H1 (cell line): ENCODE measurements around the gene YOD1. TPM values are rescaled to one million over a fixed set of nuclear protein-coding genes. Genes with fewer than 3 reads are reported as not detected.

Experiments
- CTCF ChIA-PET: fragments of 300-600 bp; sonication (Branson Sonifier 250); formaldehyde crosslinking; loops from one replicate; lab custom pipeline; 2021; ENCODE audit not compliant: partially characterized antibody; lab: Charles Lee
- POLR2A ChIA-PET: fragments of 300-600 bp; sonication (Branson Sonifier 250); formaldehyde crosslinking; loops from one replicate; lab custom pipeline; 2021; ENCODE audit warnings: inconsistent platforms; ENCODE audit not compliant: partially characterized antibody; lab: Charles Lee
- DNase-seq, 2 experiments: peaks; one replicate each; pipeline versions ENCODE4 v3.0.0 to v3.0.0-alpha.2; 2010 to 2022; ENCODE audit warnings: low spot score in 2 of 2, low read depth in 1 of 2, mixed read lengths in 1 of 2
- FAIRE-seq: peaks from 2 replicates; lab custom pipeline; 2011; peaks lifted over from hg19 to GRCh38; lab: Jason Lieb, UNC
- H2AFZ ChIP-seq: 2 replicates; pipeline ENCODE4 v1.8.1; 2012; ENCODE audit warnings: low read length, inconsistent platforms
- H2AK5ac ChIP-seq: 2 replicates; pipeline ENCODE4 v1.6.1; 2013; ENCODE audit warnings: low read depth, low read length
- H2BK120ac ChIP-seq: replicated peaks from 2 replicates; pipeline ENCODE3; 2013; ENCODE audit warnings: low read depth, low read length, inconsistent platforms
- H2BK12ac ChIP-seq: 2 replicates; pipeline ENCODE4 v1.6.1; 2013; ENCODE audit warnings: low read depth, low read length
- H2BK15ac ChIP-seq: 2 replicates; pipeline ENCODE4 v1.6.1; 2013; ENCODE audit warnings: low read length
- H2BK20ac ChIP-seq: 2 replicates; pipeline ENCODE4 v1.6.1; 2013; ENCODE audit warnings: low read length
- H2BK5ac ChIP-seq: 2 replicates; pipeline ENCODE4 v1.6.1; 2013; ENCODE audit warnings: low read depth, low read length
- H3K14ac ChIP-seq: 2 replicates; pipeline ENCODE4 v1.6.1; 2013; ENCODE audit warnings: inconsistent platforms; ENCODE audit not compliant: insufficient read length
- H3K18ac ChIP-seq: 2 replicates; pipeline ENCODE4 v1.6.1; 2013; ENCODE audit warnings: low read length; ENCODE audit errors: extremely low read depth
- H3K23ac ChIP-seq: 2 replicates; pipeline ENCODE4 v1.6.1; 2013; ENCODE audit warnings: inconsistent platforms; ENCODE audit not compliant: insufficient read length
- H3K23me2 ChIP-seq: 2 replicates; pipeline ENCODE4 v1.6.1; 2013; ENCODE audit warnings: low read depth, low read length
- H3K27ac ChIP-seq: 2 replicates; pipeline ENCODE4 v1.6.1; 2011; ENCODE audit warnings: low read depth, low read length, inconsistent platforms
- H3K27me3 ChIP-seq, 4 experiments: replicated peaks in 1 of 4; 1 replicate in 1 of 4; 2 replicates in 3 of 4; pipeline versions ENCODE4 v1.6.1 to v1.8.1; 2011 to 2013; ENCODE audit warnings: low read length in 3 of 4, mild to moderate bottlenecking in 3 of 4, inconsistent platforms in 2 of 4, mixed read lengths in 2 of 4, moderate library complexity in 1 of 4; ENCODE audit not compliant: control insufficient read depth in 3 of 4, insufficient read depth in 3 of 4; ENCODE audit errors: extremely low read depth in 1 of 4
- H3K36me3 ChIP-seq, 4 experiments: 2 replicates each; pipeline versions ENCODE4 v1.6.1 to v1.8.1; 2011 to 2013; ENCODE audit warnings: mild to moderate bottlenecking in 4 of 4, low read length in 3 of 4, moderate library complexity in 2 of 4, control low read depth in 1 of 4, inconsistent platforms in 1 of 4; ENCODE audit not compliant: insufficient read depth in 4 of 4, control insufficient read depth in 2 of 4
- H3K4ac ChIP-seq: replicated peaks from 2 replicates; pipeline ENCODE3; 2013; ENCODE audit warnings: low read length, low read depth, mixed read lengths, inconsistent platforms; ENCODE audit not compliant: insufficient read length
- H3K4me1 ChIP-seq, 4 experiments: replicated peaks in 1 of 4; 1 replicate in 1 of 4; 2 replicates in 3 of 4; pipeline versions ENCODE4 v1.6.1 to v1.8.1; 2011 to 2013; ENCODE audit warnings: low read length in 3 of 4, inconsistent platforms in 2 of 4, mixed read lengths in 1 of 4; ENCODE audit not compliant: insufficient read depth in 4 of 4, control insufficient read depth in 3 of 4
- H3K4me2 ChIP-seq, 2 experiments: 2 replicates each; pipeline versions ENCODE4 v1.6.1 to v1.8.1; 2011 to 2013; ENCODE audit warnings: low read depth in 2 of 2, low read length in 2 of 2, control low read depth in 1 of 2, inconsistent platforms in 1 of 2, mild to moderate bottlenecking in 1 of 2; ENCODE audit not compliant: insufficient read depth in 1 of 2
- H3K4me3 ChIP-seq, 4 experiments: fragments of 200-600, 300-600 bp in 1 of 4; sonication (generic), shearing (Covaris generic), sonication (Bioruptor Twin) in 1 of 4; 2 replicates each; pipeline versions ENCODE4 v1.5.1 to v1.8.1; 2011 to 2016; ENCODE audit warnings: low read length in 4 of 4, low read depth in 3 of 4, control low read depth in 2 of 4, inconsistent platforms in 2 of 4, mild to moderate bottlenecking in 2 of 4, mixed read lengths in 1 of 4, moderate library complexity in 1 of 4; ENCODE audit not compliant: insufficient read depth in 2 of 4; ENCODE audit errors: extremely low read depth in 1 of 4
- H3K56ac ChIP-seq: replicated peaks from 2 replicates; pipeline ENCODE3; 2013; ENCODE audit warnings: low read depth, mild to moderate bottlenecking, mixed read lengths, low read length, inconsistent platforms; ENCODE audit not compliant: insufficient read length
- H3K79me1 ChIP-seq: 2 replicates; pipeline ENCODE4 v1.6.1; 2013; ENCODE audit warnings: low read depth, low read length, control low read depth
- H3K79me2 ChIP-seq, 2 experiments: 2 replicates each; pipeline versions ENCODE4 v1.6.1 to v1.8.1; 2012 to 2013; ENCODE audit warnings: low read length in 2 of 2, mild to moderate bottlenecking in 2 of 2, inconsistent platforms in 1 of 2; ENCODE audit not compliant: insufficient read depth in 2 of 2, control insufficient read depth in 1 of 2
- H3K9ac ChIP-seq, 4 experiments: replicated peaks in 1 of 4; 1 replicate in 1 of 4; 2 replicates in 3 of 4; pipeline versions ENCODE4 v1.6.1 to v1.8.1; 2011 to 2013; ENCODE audit warnings: low read depth in 3 of 4, low read length in 3 of 4, control low read depth in 2 of 4, mild to moderate bottlenecking in 2 of 4, moderate library complexity in 2 of 4, inconsistent platforms in 1 of 4; ENCODE audit errors: extremely low read depth in 1 of 4
- H3K9me3 ChIP-seq, 2 experiments: 2 replicates each; pipeline versions ENCODE4 v1.6.1 to v1.8.1; 2012 to 2013; ENCODE audit warnings: mild to moderate bottlenecking in 2 of 2, moderate library complexity in 2 of 2, control low read depth in 1 of 2, inconsistent platforms in 1 of 2, low read depth in 1 of 2, low read length in 1 of 2, mixed read lengths in 1 of 2; ENCODE audit not compliant: insufficient read depth in 2 of 2
- H4K20me1 ChIP-seq, 2 experiments: replicated peaks in 1 of 2; 2 replicates each; pipeline versions ENCODE3 to v1.8.1; 2011 to 2013; ENCODE audit warnings: inconsistent platforms in 2 of 2, low read length in 2 of 2, mild to moderate bottlenecking in 1 of 2; ENCODE audit not compliant: insufficient read depth in 2 of 2, control insufficient read depth in 1 of 2
- H4K5ac ChIP-seq: 2 replicates; pipeline ENCODE4 v1.6.1; 2013; ENCODE audit warnings: low read length, low read depth, mixed read lengths, inconsistent platforms; ENCODE audit not compliant: insufficient read length
- H4K8ac ChIP-seq: 2 replicates; pipeline ENCODE4 v1.8.0; 2013; ENCODE audit warnings: mild to moderate bottlenecking, moderate library complexity, low read length, inconsistent platforms; ENCODE audit not compliant: insufficient read depth; ENCODE audit errors: extremely low read depth
- H4K91ac ChIP-seq: replicated peaks from 2 replicates; pipeline ENCODE3; 2013; ENCODE audit warnings: low read length, mixed read lengths, inconsistent platforms; ENCODE audit not compliant: insufficient read length
- CHD2 ChIP-seq: IDR thresholded peaks from 2 replicates; pipeline ENCODE4 v1.6.1; 2012; ENCODE audit warnings: low read length, improper control_type of control experiment
- CREB1 ChIP-seq: IDR thresholded peaks from 2 replicates; pipeline ENCODE4 v1.6.1; 2012; ENCODE audit warnings: inconsistent platforms
- EZH2 ChIP-seq: fragments of 200-600 bp; sonication (generic); IDR thresholded peaks from 2 replicates; pipeline ENCODE4 v1.7.1; 2012; ENCODE audit warnings: low read depth, mild to moderate bottlenecking, moderate library complexity, low read length, inconsistent platforms; ENCODE audit not compliant: severe bottlenecking
- HDAC6 ChIP-seq: IDR thresholded peaks from one replicate; pipeline ENCODE4 v1.7.1; 2012; ENCODE audit warnings: low read depth, mild to moderate bottlenecking, inconsistent platforms, low read length, moderate library complexity
- MAFK ChIP-seq: IDR thresholded peaks from 2 replicates; pipeline ENCODE4 v1.6.1; 2012; ENCODE audit warnings: low read depth, mild to moderate bottlenecking, improper control_type of control experiment, low read length
- MAX ChIP-seq: IDR thresholded peaks from 2 replicates; pipeline ENCODE4 v1.6.1; 2012; ENCODE audit warnings: inconsistent platforms
- PHF8 ChIP-seq: fragments of 200-600 bp; sonication (generic); conservative IDR thresholded peaks from 2 replicates; pipeline ENCODE4 v1.7.1; 2012; ENCODE audit warnings: low read depth, mild to moderate bottlenecking, inconsistent platforms, low read length, moderate library complexity
- RNF2 ChIP-seq: fragments of 200-900, 300-1000 bp; sonication (generic); IDR thresholded peaks from 2 replicates; pipeline ENCODE4 v1.7.1; 2016; ENCODE audit warnings: borderline replicate concordance, low read depth, mild to moderate bottlenecking, antibody characterized with exemption, low read length; ENCODE audit not compliant: poor library complexity, severe bottlenecking; ENCODE audit errors: missing control alignments
- SIRT6 ChIP-seq: IDR thresholded peaks from one replicate; pipeline ENCODE4 v1.7.1; 2012; ENCODE audit warnings: low read length, inconsistent platforms
- SIX5 ChIP-seq: IDR thresholded peaks from 2 replicates; pipeline ENCODE4 v1.6.1; 2011; ENCODE audit warnings: mild to moderate bottlenecking, low read depth, low read length
- polyA plus RNA-seq, 7 experiments: library from polyadenylated mRNA; depleted of rRNA in 3 of 7; stranded (reverse) in 5 of 7; unstranded in 2 of 7; fragments of >200 nt in 5 of 7; fragments of 200-250 nt in 2 of 7; gene quantifications; 1 replicate in 5 of 7; 2 replicates in 1 of 7; 4 replicates in 1 of 7; pipeline versions ENCODE4 v1.2.1 to v1.2.3, GENCODE V29; 2011 to 2013; ENCODE audit warnings: missing spikeins in 2 of 7, mixed read lengths in 2 of 7
- total RNA-seq: library from RNA; stranded (reverse); fragmentation: NEBNext Ultra II Directional; extraction: Animal tissue kit (Norgen Biotek cat#: 25700); gene quantifications from 2 replicates; pipeline ENCODE4 v1.2.1, GENCODE V29; 2021

Gene YOD1
- total and polyA plus RNA-seq, 2 of the 8 experiments (the other 6 are each of a cell fraction or from before 2014, with no cell fraction given): 1.9 to 11.8 TPM

GRCh38 chr1:207034998-207035397 is 16.0 kb downstream of the YOD1 start:
- no peak for DNase-seq
- no peak overlapping the region for H3K18ac ChIP-seq
- no peaks in the 10 kb centered on the region for H3K23me2 ChIP-seq
- H3K79me2 ChIP-seq: no peaks in the 10 kb centered on the region
- no peak overlapping the region for H3K56ac ChIP-seq
- H3K4me3 ChIP-seq: no peak overlapping the region
- H3K4me1 ChIP-seq: peaks cover 4 to 16% (median 12%) of the 10 kb centered on the region in 4 experiments; a peak in 6 of 7 replicates
- no peak overlapping the region for H4K91ac ChIP-seq
- H3K9me3 ChIP-seq: no peaks in the 10 kb centered on the region
- H3K23ac ChIP-seq: no peak overlapping the region
- TF ChIP-seq PHF8: no peak
- TF ChIP-seq CHD2: no peak
- TF ChIP-seq RNF2: no peak
- TF ChIP-seq MAX: no peak
- no peak for TF ChIP-seq MAFK
- TF ChIP-seq HDAC6: no peak
- no peak for TF ChIP-seq CREB1
- TF ChIP-seq SIRT6: no peak
- no peak for TF ChIP-seq SIX5
- no peak for TF ChIP-seq EZH2
- TF ChIP-seq, all 59 proteins: peak for 0
- H2AFZ ChIP-seq: 0 out of 2 replicates have a peak overlapping the region, but pooled peaks have one; percentile 25
- H2BK15ac ChIP-seq: no peak overlapping the region
- no peak overlapping the region for H3K27ac ChIP-seq
- CTCF ChIA-PET: no interaction called here
- H2AK5ac ChIP-seq: no peak overlapping the region
- H3K4ac ChIP-seq: no peak overlapping the region
- H3K9ac ChIP-seq: no peak overlapping the region
- H3K14ac ChIP-seq: no peak overlapping the region
- no peak overlapping the region for H2BK12ac ChIP-seq
- H3K79me1 ChIP-seq: no peaks in the 10 kb centered on the region
- no peaks in the 10 kb centered on the region for H4K20me1 ChIP-seq
- H4K8ac ChIP-seq: no peak overlapping the region
- H3K27me3 ChIP-seq: no peaks in the 10 kb centered on the region
- POLR2A ChIA-PET: interaction anchor here (1.6 kb wide), 1 partner anchor 18 kb away, joined by 5 read pairs; the partner anchor contains the start of gene PFKFB2
- no peak overlapping the region for H2BK120ac ChIP-seq
- no peak overlapping the region for H2BK5ac ChIP-seq
- no peak overlapping the region for H4K5ac ChIP-seq
- FAIRE-seq: no peak
- no peaks in the 10 kb centered on the region for H3K36me3 ChIP-seq
- H2BK20ac ChIP-seq: no peak overlapping the region
- no peak overlapping the region for H3K4me2 ChIP-seq
